Lower leg skin (tissue), 4 donors: ENCODE results near the gene SREBF1. TPM values are rescaled to one million over a fixed set of nuclear protein-coding genes. Genes with fewer than 3 reads are reported as not detected.

Experiments used
- DNase-seq, 2 donors: peaks; one replicate each; pipeline ENCODE4 v3.0.0-alpha.2; 2019; ENCODE audit warnings: low spot score in 2 of 2
- H3K4me3 ChIP-seq: fragments of 200-600 bp; sonication (generic); 2 replicates; pipeline ENCODE4 v1.5.1; 2017; ENCODE audit warnings: mild to moderate bottlenecking, low read depth; ENCODE audit not compliant: poor library complexity, severe bottlenecking
- CTCF ChIP-seq, 3 donors: fragments of 450-650 bp; IDR thresholded peaks; one replicate each; pipeline ENCODE4 v1.5.1; 2016; ENCODE audit warnings: antibody characterized with exemption in 3 of 3, mild to moderate bottlenecking in 3 of 3, moderate library complexity in 2 of 3
- POLR2A ChIP-seq, 2 donors: fragments of 450-650 bp; IDR thresholded peaks; one replicate each; pipeline ENCODE4 v1.6.1; 2016 to 2017; ENCODE audit warnings: antibody characterized with exemption in 2 of 2, mild to moderate bottlenecking in 1 of 2, moderate library complexity in 1 of 2
- WGBS, 2 donors: methylation state at CpG; one replicate each; pipeline ENCODE4 v1.1.5; 2018; 5-methylcytosine and 5-hydroxymethylcytosine counted together
- intact Hi-C: fragments of 100-400 bp; cut with DNase I; formaldehyde crosslinking; loops from one replicate; pipeline ENCODE4 v1.15.0; 2023; ENCODE audit warnings: low total_unique reads
- total RNA-seq, 4 donors: library from RNA; depleted of rRNA; stranded (reverse); fragments of >200 nt; gene quantifications; one replicate each; pipeline ENCODE4 v1.1.0, GENCODE V29; 2016

SREBF1 gene
- total RNA-seq, 4 donors from 2014 or later = 54.3 to 146 (median 102) TPM

GRCh38 chr17:17781591-17782496 is 54.9 kb downstream of the SREBF1 start:
- peak in 1 of 2 donors; percentile 93 for DNase-seq
- TF ChIP-seq CTCF (IDR thresholded peaks at IDR 0.05) (no peak), POLR2A (IDR thresholded peaks at IDR 0.05) (no peak)
- no peak overlapping the region for H3K4me3 ChIP-seq
- intact Hi-C loops = no loop called here
- WGBS, 2 donors = 2 to 4% methylated on average over 60 to 67 of the region's 88 CpGs

GRCh38 chr17:17780922-17781590 is 55.7 kb downstream of the SREBF1 start:
- no peak for TF ChIP-seq CTCF (IDR thresholded peaks at IDR 0.05)
- no peak for TF ChIP-seq POLR2A (IDR thresholded peaks at IDR 0.05)
- WGBS, 2 donors = 41 to 45% methylated on average over 10 to 11 of the region's 11 CpGs
- H3K4me3 ChIP-seq = no peak overlapping the region
- DNase-seq = no peak
- intact Hi-C loops = no loop called here

GRCh38 chr17:17779015-17779611 is 57.7 kb downstream of the SREBF1 start:
- WGBS, 2 donors = 57 to 73% methylated on average over 15 to 16 of the region's 16 CpGs
- no peak overlapping the region for H3K4me3 ChIP-seq
- intact Hi-C loops = no loop called here
- no peak for DNase-seq
- TF ChIP-seq CTCF (IDR thresholded peaks at IDR 0.05) (no peak), POLR2A (IDR thresholded peaks at IDR 0.05) (no peak)

GRCh38 chr17:17778308-17779014 is 58.3 kb downstream of the SREBF1 start:
- DNase-seq = no peak
- no peak for TF ChIP-seq CTCF (IDR thresholded peaks at IDR 0.05)
- intact Hi-C loops = no loop called here
- no peak overlapping the region for H3K4me3 ChIP-seq
- WGBS, 2 donors = 54 to 66% methylated on average over 7 to 8 of the region's 8 CpGs

- no peak overlapping the region for H3K4me3 ChIP-seq
- no peak for DNase-seq
- WGBS, 2 donors = 56 to 85% methylated on average over 3 of the region's 3 CpGs
- no peak for TF ChIP-seq CTCF (IDR thresholded peaks at IDR 0.05)
- TF ChIP-seq POLR2A (IDR thresholded peaks at IDR 0.05) = no peak
- intact Hi-C loops = no loop called here
Observed at GRCh38 chr17:17776889-17777288, 59.9 kb downstream of the SREBF1 start.
